ENCODE results near the gene C22orf39.
A peak's percentile ranks its signal among the peaks of the same experiment; 100 is the strongest.

Gene C22orf39

GRCh38 chr22:19430890-19431541 lies 16.5 kb downstream of the C22orf39 start:
- DNase-seq (ENCODE audit: low spot score), result peak; percentile 35

GRCh38 chr22:19429950-19430889 lies 17.3 kb downstream of the C22orf39 start:
- peak; percentile 51 for DNase-seq (ENCODE audit: low spot score)

- DNase-seq (ENCODE audit: low spot score), result no peak
Measured at GRCh38 chr22:19424186-19424500, 23.4 kb downstream of the C22orf39 start.

GRCh38 chr22:19422440-19423301 lies 24.8 kb downstream of the C22orf39 start:
- no peak for DNase-seq (ENCODE audit: low spot score)

- DNase-seq (ENCODE audit: low spot score), result no peak
Measured at GRCh38 chr22:19420321-19420720, 27.2 kb downstream of the C22orf39 start.

GRCh38 chr22:19419464-19420178 lies 27.9 kb downstream of the C22orf39 start:
- no peak for DNase-seq (ENCODE audit: low spot score)

GRCh38 chr22:19419086-19419463 lies 28.4 kb downstream of the C22orf39 start:
- DNase-seq (ENCODE audit: low spot score), result no peak

GRCh38 chr22:19412923-19413322 lies 34.6 kb downstream of the C22orf39 start:
- no peak for DNase-seq (ENCODE audit: low spot score)

- DNase-seq (ENCODE audit: low spot score), result no peak
Measured at GRCh38 chr22:19412478-19412877, 35.0 kb downstream of the C22orf39 start.

- no peak for DNase-seq (ENCODE audit: low spot score)
Measured at GRCh38 chr22:19411690-19412045, 35.8 kb downstream of the C22orf39 start.

- DNase-seq (ENCODE audit: low spot score), result no peak
Measured at GRCh38 chr22:19410941-19411689, 36.4 kb downstream of the C22orf39 start.

- no peak for DNase-seq (ENCODE audit: low spot score)
Measured at GRCh38 chr22:19407649-19408606, 39.6 kb downstream of the C22orf39 start.

- no peak for DNase-seq (ENCODE audit: low spot score)
Measured at GRCh38 chr22:19406846-19407245, 40.7 kb downstream of the C22orf39 start.

- no peak for DNase-seq (ENCODE audit: low spot score)
Measured at GRCh38 chr22:19406281-19406811, 41.2 kb downstream of the C22orf39 start.

GRCh38 chr22:19405652-19406051 lies 41.9 kb downstream of the C22orf39 start:
- no peak for DNase-seq (ENCODE audit: low spot score)

- DNase-seq (ENCODE audit: low spot score), result no peak
Measured at GRCh38 chr22:19405133-19405532, 42.4 kb downstream of the C22orf39 start.

- no peak for DNase-seq (ENCODE audit: low spot score)
Measured at GRCh38 chr22:19404676-19405075, 42.8 kb downstream of the C22orf39 start.

GRCh38 chr22:19402642-19403191 lies 44.8 kb downstream of the C22orf39 start:
- DNase-seq (ENCODE audit: low spot score), result no peak

GRCh38 chr22:19401483-19401882 lies 46.0 kb downstream of the C22orf39 start:
- DNase-seq (ENCODE audit: low spot score), result no peak

All from AG20443 (cell line).